Upper lobe of left lung (tissue), 6 donors: ENCODE data around the gene SPX. TPM values are rescaled to one million over a fixed set of nuclear protein-coding genes. Genes with fewer than 3 reads are reported as not detected.

ENCODE experiments used
- ATAC-seq, 2 donors: fragments of 200-7000 bp; cut with Tn5 transposase; one replicate each; pipeline ENCODE4 v1.9.1; 2022; ENCODE audit warnings: mild to moderate bottlenecking in 2 of 2, moderate library complexity in 2 of 2; ENCODE audit not compliant: low FRiP score in 2 of 2
- DNase-seq, 2 donors: peaks; one replicate each; pipeline ENCODE4 v3.0.0-alpha.2; 2019 to 2020
- H3K27ac ChIP-seq, 4 donors: fragments of 200-600 bp; sonication (generic); one replicate each; pipeline ENCODE4 v1.5.1; 2016 to 2019
- H3K27me3 ChIP-seq, 4 donors: fragments of 200-600 bp; sonication (generic); one replicate each; pipeline ENCODE4 v1.5.1; 2017 to 2019
- H3K36me3 ChIP-seq, 4 donors: fragments of 200-600 bp; sonication (generic); one replicate each; pipeline ENCODE4 v1.5.1; 2016 to 2019
- H3K4me1 ChIP-seq, 4 donors: fragments of 200-600 bp; sonication (generic); one replicate each; pipeline ENCODE4 v1.5.1; 2018 to 2019
- H3K4me3 ChIP-seq, 4 donors: fragments of 200-600 bp; sonication (generic); one replicate each; pipeline ENCODE4 v1.5.1; 2017 to 2019; ENCODE audit warnings: mild to moderate bottlenecking in 2 of 4, moderate library complexity in 1 of 4
- H3K9me3 ChIP-seq, 4 donors: fragments of 200-600 bp; sonication (generic); one replicate each; pipeline ENCODE4 v1.5.1; 2018 to 2019
- CTCF ChIP-seq, 6 experiments: fragments of 450-650 bp in 4 of 6; fragments of 200-600 bp in 2 of 6; sonication (generic) in 2 of 6; IDR thresholded peaks; one replicate each; pipeline ENCODE4 v1.5.1; 2016 to 2019; ENCODE audit warnings: antibody characterized with exemption in 6 of 6
- EP300 ChIP-seq, 4 donors: sonication (generic); formaldehyde crosslinking; IDR thresholded peaks; one replicate each; pipeline ENCODE4 v1.5.1; 2017; ENCODE audit warnings: antibody characterized with exemption in 4 of 4, control low read depth in 2 of 4
- POLR2A ChIP-seq, 4 donors: fragments of 450-650 bp; IDR thresholded peaks; one replicate each; pipeline ENCODE4 v1.5.1; 2016 to 2017; ENCODE audit warnings: antibody characterized with exemption in 4 of 4, mild to moderate bottlenecking in 2 of 4
- POLR2AphosphoS5 ChIP-seq, 2 donors: sonication (generic); formaldehyde crosslinking; IDR thresholded peaks; one replicate each; pipeline ENCODE4 v1.5.1; 2017; ENCODE audit warnings: antibody characterized with exemption in 2 of 2
- WGBS, 2 donors: methylation state at CpG; one replicate each; pipeline ENCODE4 v1.1.5; 2017 to 2018; 5-methylcytosine and 5-hydroxymethylcytosine counted together
- total RNA-seq, 6 donors: library from RNA; depleted of rRNA in 4 of 6; stranded (reverse); fragments of >200 nt in 4 of 6; gene quantifications; one replicate each; pipeline versions ENCODE4 v1.1.0 to v1.2.1, GENCODE V29; 2016 to 2021
- donor health status: DM: no; HTN: no; CAD: no; lungs with moderate emphysema.
- donor health status: DM: no; HTN: yes; CAD: no; lungs with severe emphysema.

SPX gene
- total RNA-seq, 6 donors from 2014 or later = 0.40 to 1.2 (median 0.88) TPM; not detected in 2

GRCh38 chr12:21518451-21518850 is 7.6 kb upstream of the SPX start:
- TF ChIP-seq EP300 (IDR thresholded peaks at IDR 0.05) = no peak
- no peak for TF ChIP-seq POLR2A (IDR thresholded peaks at IDR 0.05)
- TF ChIP-seq CTCF (IDR thresholded peaks at IDR 0.05) = no peak
- no peak for TF ChIP-seq POLR2AphosphoS5 (IDR thresholded peaks at IDR 0.05)
- DNase-seq = no peak
- 70 to 79% methylated on average over 3 of the region's 3 CpGs for WGBS, 2 donors

GRCh38 chr12:21521541-21521940 is 4.6 kb upstream of the SPX start:
- Histone ChIP-seq H3K27ac (no peak overlapping the region), H3K4me1 (no peaks in the 10 kb centered on the region), H3K27me3 (no peaks in the 10 kb centered on the region), H3K4me3 (no peak overlapping the region), H3K36me3 (peaks cover 0 to 13% (median under 1%) of the 10 kb centered on the region in 4 donors), H3K9me3 (peaks cover 0 to 3% (median 0%) of the 10 kb centered on the region in 4 donors)
- WGBS, 2 donors = 43 to 44% methylated on average over 1 of the region's 1 CpG
- TF ChIP-seq POLR2A (IDR thresholded peaks at IDR 0.05) (no peak), POLR2AphosphoS5 (IDR thresholded peaks at IDR 0.05) (no peak), CTCF (IDR thresholded peaks at IDR 0.05) (no peak), EP300 (IDR thresholded peaks at IDR 0.05) (no peak)
- ATAC-seq = no peak
- DNase-seq = no peak

More at GRCh38 chr12:21518451-21518850, 7.6 kb upstream of the SPX start:
- H3K27ac ChIP-seq = no peak overlapping the region
- H3K27me3 ChIP-seq = no peaks in the 10 kb centered on the region
- no peaks in the 10 kb centered on the region for H3K9me3 ChIP-seq
- peaks cover 2 to 42% (median 11%) of the 10 kb centered on the region in 4 donors for H3K36me3 ChIP-seq
- ATAC-seq = no peak
- H3K4me1 ChIP-seq = no peaks in the 10 kb centered on the region
- no peak overlapping the region for H3K4me3 ChIP-seq

GRCh38 chr12:21523148-21523547 is 2.9 kb upstream of the SPX start:
- DNase-seq (no peak), ATAC-seq (no peak)
- H3K4me3 ChIP-seq = no peak overlapping the region
- no peaks in the 10 kb centered on the region for H3K36me3 ChIP-seq
- peaks cover 0 to 10% (median 2%) of the 10 kb centered on the region in 4 donors for H3K27me3 ChIP-seq
- peaks cover 0 to 3% (median 0%) of the 10 kb centered on the region in 4 donors for H3K9me3 ChIP-seq
- peaks cover 0 to 12% (median 6%) of the 10 kb centered on the region in 4 donors for H3K4me1 ChIP-seq
- H3K27ac ChIP-seq = no peak overlapping the region
- TF ChIP-seq POLR2A (IDR thresholded peaks at IDR 0.05) (no peak), EP300 (IDR thresholded peaks at IDR 0.05) (no peak), CTCF (IDR thresholded peaks at IDR 0.05) (no peak), POLR2AphosphoS5 (IDR thresholded peaks at IDR 0.05) (no peak)

- peaks cover 0 to 3% (median 0%) of the 10 kb centered on the region in 4 donors for H3K9me3 ChIP-seq
- 46 to 57% methylated on average over 12 of the region's 12 CpGs for WGBS, 2 donors
- peaks cover 0 to 25% (median 12%) of the 10 kb centered on the region in 4 donors for H3K4me1 ChIP-seq
- no peaks in the 10 kb centered on the region for H3K36me3 ChIP-seq
- no peak for TF ChIP-seq CTCF (IDR thresholded peaks at IDR 0.05)
- TF ChIP-seq POLR2A (IDR thresholded peaks at IDR 0.05) = no peak
- ATAC-seq = no peak
- DNase-seq = no peak
- H3K27me3 ChIP-seq = peaks cover 0 to 10% (median 2%) of the 10 kb centered on the region in 4 donors
- peak overlapping the region in 3 of 4 donors; percentile 49 to 65 (median 59) for H3K4me3 ChIP-seq
- no peak overlapping the region for H3K27ac ChIP-seq
Measured at GRCh38 chr12:21526721-21527345, 737 bp downstream of the SPX start.
